NOMO-1 treated with DMSO at 0.1 percent for 48 hours (cell line): ENCODE results near the gene MEG3.

ENCODE experiments used
- DNase-seq: peaks from one replicate; lab custom pipeline; 2025; ENCODE audit not compliant: unreplicated experiment; lab: John Stamatoyannopoulos, UW

MEG3 gene

GRCh38 chr14:100844421-100844820, 18.5 kb downstream of the MEG3 start:
- DNase-seq: no peak

GRCh38 chr14:100844846-100845245, 18.9 kb downstream of the MEG3 start:
- no peak for DNase-seq

GRCh38 chr14:100845341-100845740, 19.4 kb downstream of the MEG3 start:
- no peak for DNase-seq

DNA sequence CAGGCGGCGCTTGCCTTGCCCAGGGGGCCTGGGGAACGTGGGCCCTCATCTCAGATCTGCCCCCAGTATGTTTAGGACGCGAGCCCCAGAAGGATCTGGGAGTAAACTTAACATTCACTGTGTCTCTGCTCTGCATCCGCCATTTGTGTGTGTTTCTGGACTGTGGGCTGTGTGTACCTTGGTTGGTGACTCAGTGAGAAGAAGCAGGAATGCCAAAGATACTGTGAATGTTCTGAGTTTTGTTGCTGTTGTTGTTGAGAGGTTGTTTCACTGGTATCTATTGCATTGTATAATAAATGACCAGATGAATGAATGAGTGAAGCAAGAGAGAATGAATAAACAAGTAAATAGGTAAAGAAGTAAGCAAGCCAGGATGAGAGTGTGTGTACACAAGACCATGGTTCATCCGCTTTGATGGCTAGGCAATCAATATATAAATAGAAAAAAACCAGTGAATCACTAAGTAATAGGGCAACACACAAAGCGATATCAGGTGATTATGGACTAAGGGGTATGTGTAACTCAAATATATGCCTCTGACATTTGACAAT, 20.5 kb downstream of the MEG3 start:
- no peak for DNase-seq

- DNase-seq: peak; percentile 49
These were observed 23.3 kb downstream of the MEG3 start for GRCh38 chr14:100849115-100849781.

- DNase-seq: peak; percentile 56
These were observed 25.1 kb downstream of the MEG3 start for GRCh38 chr14:100850841-100851585.

GRCh38 chr14:100851586-100851916, 25.6 kb downstream of the MEG3 start:
- DNase-seq: no peak

DNA sequence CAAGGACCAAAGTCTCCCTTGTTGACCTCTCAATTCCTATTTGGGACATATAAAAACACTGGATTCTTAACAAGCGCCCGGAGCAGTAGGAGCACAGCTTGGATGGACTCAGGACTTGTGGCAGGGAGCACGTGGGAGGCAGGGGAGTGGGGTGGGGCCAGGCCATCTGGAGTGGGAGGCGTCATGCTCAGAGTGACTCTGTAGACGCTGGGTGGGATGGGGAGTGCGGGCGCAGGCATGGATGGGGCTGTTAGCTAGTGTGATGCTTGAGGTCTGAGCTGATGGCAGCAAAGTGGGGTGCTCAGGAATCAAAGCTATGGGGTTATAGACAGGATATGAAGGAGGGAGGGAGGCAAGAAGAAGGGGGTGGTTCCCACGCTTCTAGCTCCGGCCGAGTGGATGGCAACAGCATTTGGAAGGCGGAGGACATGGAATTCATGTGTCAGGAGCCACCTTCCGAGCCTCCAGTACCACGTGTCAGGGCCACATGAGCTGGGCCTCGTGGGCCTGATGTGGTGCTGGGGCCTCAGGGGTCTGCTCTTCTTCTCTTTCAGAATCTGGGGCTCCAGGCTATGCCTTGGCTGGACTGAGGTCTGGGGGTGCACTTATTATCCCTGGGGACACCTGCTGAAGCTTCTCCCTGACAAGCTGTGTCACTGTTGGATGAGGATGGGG, 26.2 kb downstream of the MEG3 start:
- DNase-seq: no peak

DNA sequence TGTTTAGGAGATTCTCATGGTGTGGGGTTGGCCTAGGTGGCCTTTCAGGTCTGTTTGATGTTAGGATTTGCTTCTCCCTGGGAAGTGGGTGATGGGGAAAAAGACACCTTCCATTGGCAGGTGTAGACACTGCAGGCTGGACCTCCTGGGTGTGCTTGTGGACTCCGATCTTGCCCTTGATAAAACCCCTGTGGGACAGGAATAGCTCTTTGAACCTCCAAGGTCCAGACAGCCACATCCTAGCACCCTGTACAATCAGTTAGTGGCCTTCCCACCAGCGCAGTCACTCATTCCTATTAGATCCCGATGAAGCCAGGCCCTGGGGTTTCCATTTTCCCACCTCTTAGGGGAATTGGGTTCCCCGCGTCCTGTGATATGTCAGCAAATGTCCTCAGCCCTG, 28.5 kb downstream of the MEG3 start:
- DNase-seq: no peak

DNA sequence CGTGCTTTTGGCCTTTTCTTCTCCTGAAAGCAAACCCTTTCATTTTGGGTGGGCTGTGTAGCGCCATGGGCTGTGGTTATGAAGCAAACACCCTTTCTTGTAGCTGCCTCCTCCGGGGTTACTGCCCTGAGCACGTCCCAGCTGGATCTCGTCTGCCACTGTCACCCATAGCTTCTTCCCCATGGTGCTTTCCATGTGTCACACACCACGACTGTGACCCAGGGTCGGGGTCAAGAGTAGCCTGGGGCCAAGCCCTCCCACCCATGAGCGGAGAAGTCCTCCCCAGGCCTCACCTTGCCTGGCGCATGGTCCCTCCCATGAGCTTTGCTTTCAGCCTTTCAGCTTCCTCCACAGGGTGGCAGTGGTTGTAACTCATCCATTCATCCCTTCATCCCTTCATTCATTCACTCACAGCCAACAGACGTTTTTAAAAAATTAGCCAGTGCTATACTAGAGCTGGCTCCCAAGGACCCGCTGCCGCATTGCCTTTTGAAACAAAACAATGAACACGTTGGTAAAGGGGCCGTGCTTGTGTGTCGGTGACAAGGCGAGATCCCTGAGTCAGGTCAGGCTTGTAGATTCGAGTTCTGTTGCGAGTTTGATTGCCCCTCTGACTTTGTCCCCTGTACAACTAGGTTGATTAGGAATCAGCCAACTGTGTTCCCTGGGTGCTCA, 29.5 kb downstream of the MEG3 start:
- DNase-seq: no peak

DNA sequence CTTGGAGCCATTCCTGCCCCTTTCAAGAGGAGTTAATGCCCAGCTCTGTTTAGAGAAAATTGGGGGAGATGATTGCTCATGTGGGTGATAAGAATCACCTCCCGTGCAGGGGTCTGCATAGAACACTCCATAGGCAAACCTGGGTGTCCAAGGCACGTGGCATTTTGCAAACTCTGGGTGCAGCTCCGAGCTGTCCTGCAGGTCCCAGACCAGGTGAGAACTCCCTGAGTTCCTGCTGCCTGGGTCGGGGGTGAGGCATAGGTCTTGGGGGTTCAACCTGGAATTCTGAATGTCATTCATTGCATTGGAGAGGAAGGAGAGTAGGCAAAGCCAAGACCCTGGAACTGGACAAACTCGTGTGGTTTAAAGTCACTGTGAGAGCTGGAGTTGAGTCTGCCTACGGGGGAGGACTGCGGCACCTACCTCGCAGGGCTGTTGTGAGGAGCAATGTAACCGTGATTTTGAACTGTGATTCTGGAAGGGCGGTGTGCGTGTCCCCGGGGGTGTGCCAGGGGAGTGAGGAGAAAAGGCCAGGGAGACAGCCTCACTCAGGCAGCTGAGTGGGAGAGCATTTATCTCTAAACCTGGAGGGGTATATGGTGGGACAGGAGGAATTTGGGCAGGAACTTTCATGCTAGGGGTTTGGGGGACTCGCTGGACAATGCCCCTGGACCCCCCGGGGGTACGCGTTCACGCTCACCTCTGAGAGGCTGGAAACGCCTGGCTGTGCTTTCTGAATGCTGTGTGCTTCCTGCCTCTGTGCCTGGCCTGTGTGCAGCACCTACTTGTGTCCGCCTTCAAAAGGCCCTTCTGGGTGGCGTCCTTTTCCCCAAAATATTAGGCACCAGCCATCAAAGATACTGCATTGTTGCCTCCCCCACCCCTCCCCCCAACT, 30.4 kb downstream of the MEG3 start:
- no peak for DNase-seq

GRCh38 chr14:100857233-100857922, 31.5 kb downstream of the MEG3 start:
- no peak for DNase-seq

DNA sequence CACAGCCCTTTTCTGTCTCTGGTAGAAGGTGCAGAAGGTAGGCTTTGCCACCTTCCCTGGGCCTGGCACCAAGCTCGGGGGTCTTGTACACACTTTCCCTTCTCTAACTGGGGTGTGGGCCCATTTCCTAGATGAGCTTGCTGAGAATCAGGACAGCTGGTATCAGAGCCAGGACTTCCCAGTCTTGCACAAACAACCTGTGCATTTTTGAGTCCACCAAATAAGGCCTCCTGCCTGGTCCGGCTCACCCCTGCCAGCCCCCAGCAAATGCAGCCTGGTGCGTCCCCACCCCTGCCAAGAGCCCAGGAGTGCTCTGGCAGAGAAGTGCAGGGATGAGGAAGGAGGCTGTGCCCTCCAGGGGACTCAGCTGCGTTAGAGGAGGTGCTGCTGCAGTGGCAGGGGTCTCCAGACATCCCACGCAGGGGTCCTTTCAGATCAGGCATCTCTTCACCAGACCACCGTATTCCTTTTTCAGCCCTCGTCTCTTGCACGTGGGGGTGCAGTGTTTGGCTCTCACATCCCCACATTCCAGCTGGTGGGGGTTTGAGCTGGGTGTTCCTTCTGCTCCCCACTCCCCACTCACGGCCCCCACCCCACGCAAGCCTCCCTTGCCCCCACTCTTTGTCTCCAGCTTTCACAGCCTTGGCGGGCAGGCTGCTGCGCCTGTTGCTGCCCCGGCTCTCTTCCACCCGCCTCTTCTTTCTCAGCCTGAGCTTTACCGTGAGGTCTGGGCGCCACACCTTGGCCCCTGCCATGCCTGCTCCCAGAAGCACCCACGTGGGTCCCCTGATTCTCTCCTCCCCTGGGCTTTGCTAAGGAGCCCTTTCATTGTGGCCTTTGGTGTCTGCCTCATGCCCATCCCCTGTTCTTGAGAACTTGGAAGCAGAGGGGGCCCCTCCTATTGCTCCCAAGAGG, 32.3 kb downstream of the MEG3 start:
- no peak for DNase-seq

DNA sequence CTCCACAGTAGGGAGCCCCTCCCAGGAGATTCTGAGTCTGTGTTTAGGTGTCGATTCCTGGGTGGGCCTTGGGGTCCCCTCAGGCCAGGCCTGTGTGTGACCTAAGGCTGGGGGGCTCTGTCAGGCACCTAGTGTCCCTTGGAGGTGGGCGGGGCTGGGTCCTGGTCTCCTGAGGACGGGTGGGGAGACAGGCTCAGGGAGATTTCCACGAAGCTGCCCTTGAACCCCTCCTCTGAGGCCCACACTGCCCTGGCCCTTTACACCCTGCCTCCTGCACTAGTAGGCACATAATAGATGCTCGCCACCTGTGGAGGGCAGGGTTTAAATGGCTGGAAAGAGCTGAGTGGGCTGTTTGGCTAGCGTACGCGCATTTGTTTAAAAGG, 32.9 kb downstream of the MEG3 start:
- no peak for DNase-seq

- no peak for DNase-seq
These were observed 33.9 kb downstream of the MEG3 start for GRCh38 chr14:100859781-100860180.

GRCh38 chr14:100860556-100861187, 34.8 kb downstream of the MEG3 start:
- DNase-seq: no peak

- DNase-seq: no peak
These were observed 35.4 kb downstream of the MEG3 start for GRCh38 chr14:100861188-100861936.

DNA sequence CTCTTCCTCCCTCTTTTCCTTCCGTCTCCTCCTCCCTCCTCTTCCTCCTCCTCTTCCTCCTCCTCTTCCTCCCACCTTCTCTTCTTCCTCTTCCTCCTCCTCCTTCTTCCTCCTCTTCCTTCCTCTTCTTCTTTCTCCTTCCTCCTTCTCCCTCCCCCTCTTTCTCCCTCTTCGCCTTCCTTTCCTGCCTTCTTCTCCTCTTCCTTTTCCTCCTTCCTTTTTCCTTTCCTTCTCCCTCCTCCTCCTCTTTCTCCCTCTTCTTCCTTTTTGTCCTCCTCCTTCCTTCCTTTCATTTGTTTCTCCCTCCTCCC, 36.0 kb downstream of the MEG3 start:
- DNase-seq: no peak
